ENCODE results near the gene SDK1. TPM values are rescaled to one million over a fixed set of nuclear protein-coding genes. Genes with fewer than 3 reads are reported as not detected.

The SDK1 gene
- total RNA-seq, 1 donor from 2014 or later, result 0.34 TPM

- no peak for DNase-seq
Measured at GRCh38 chr7:4188651-4189050, 887.6 kb downstream of the SDK1 start.

DNA sequence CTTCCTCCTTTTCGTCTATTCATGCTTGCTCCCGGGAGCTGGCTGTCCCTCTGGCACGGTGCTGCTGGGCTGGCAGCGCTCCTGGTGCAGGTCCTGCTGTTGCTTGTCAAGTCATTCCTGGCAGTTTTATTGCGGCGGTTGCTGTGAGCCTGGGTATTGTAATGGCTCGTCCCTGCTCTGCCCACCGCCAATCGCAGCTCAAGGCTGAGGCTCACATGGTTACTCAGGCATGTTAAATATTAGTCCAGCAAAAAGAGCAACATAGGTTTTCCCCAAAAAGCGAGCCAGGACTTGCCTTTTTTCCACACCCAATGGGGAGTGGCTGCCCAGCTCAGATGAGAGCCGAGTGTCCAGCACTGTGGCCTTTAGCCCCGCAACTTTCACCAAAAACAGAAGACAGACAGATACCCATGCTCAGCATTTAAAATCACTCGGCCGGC is 888.1 kb downstream of the SDK1 start:
- DNase-seq, result no peak

DNA sequence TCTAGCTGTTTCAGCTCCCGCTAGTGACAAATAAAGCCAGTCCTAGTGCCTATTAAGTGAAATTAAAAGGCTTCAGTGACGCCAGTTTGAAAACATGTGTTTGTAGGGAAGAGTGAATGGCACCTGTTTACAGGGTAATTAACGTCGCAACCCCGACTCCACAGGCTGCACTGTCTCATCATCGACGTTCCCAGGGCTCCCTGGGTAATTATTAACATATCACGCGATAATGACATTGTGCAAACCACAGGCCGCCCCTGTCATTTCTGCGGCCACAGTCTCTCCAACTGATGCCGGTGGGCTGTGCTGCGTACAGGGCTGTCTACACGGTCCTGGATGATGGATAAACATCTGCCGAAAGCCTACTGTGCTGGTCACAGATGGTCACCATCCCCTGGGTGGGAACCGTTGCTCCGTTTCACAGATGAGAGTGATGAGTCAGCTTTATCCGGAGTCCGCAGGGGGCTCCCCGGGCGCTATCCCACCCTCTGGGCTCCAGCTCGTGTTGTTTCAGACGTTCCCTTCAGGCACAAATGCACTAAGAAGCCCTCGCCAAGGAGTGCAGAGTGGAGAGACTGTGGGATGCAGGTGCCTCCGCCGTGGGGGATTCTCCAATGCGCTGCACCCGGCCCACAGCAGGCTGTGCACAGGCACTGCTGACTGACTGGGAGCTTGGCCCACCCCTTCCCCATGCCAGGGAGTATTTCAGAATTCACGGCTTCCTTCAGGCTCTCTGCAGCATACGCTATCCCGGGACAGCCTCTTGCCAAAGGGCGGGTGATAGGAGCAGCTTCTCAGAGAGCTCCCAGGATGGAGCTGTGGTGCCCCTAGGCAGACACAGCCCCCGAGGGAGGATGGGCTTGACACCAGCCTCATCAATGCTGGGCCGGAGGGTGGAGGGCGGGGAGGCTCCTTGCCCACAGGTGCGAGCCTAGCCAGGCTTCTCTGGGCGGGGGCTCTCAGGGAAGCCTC is 889.2 kb downstream of the SDK1 start:
- DNase-seq, result no peak

DNA sequence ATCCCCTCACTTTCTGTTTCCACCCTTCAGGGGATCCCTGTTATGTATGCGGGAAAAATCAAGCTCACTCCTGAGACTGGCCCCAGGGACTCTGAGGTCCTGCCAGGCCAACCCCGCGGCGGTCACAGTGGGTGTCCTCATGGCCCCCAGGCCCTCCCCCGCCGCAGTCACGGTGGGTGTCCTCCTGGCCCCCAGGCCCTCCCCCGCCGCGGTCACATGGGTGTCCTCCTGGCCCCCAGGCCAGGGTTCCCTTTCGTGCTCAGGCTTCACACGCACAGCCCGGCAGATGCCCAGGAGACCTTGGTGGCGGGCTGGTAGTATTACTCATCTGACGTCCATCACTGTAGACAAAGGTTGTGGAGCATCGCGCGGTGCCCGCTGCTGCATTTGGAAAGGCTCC is 890.0 kb downstream of the SDK1 start:
- DNase-seq, result no peak

- DNase-seq, result no peak
Measured at GRCh38 chr7:4191525-4191924, 890.5 kb downstream of the SDK1 start.

DNA sequence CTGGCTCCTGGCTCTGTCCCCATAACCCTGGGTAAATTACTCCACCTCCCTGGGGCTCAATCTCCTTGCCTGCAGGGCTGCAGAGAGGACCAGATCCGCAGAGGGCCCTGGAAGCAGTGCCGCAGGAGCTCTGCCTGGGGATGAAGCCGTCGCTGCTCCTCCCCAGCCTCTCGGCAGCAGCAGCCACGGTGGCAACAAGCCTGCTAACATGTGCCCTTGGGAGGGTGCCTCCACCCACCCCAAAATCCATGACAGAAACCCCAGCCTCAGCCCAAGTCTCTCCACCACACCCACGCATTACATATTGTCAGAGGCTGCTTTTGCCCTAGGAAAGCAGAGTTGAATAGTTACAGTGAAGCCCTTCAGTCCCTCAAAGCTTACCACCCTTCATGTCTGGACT is 894.6 kb downstream of the SDK1 start:
- DNase-seq, result no peak

GRCh38 chr7:4196121-4196819 is 895.2 kb downstream of the SDK1 start:
- DNase-seq, result no peak

GRCh38 chr7:4198301-4198700 is 897.2 kb downstream of the SDK1 start:
- DNase-seq, result no peak

GRCh38 chr7:4200546-4201094 is 899.6 kb downstream of the SDK1 start:
- no peak for DNase-seq

DNA sequence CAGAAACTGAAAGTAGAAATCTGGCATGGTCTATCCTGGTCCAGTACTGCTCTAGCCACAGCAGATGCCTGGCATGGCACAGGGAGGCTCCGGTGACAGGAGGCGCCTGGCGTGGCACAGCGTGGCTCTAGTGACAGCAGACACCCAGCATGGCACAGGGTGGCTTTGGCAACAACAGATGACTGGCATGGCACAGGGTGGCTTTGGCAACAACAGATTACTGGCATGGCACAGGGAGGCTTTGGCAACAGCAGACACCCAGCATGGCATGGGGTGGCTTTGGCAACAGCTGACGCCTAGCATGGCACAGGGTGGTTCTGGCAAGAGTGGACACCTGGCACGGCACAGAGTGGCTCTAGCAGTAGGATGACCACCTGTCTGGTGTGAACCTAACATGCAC is 900.5 kb downstream of the SDK1 start:
- DNase-seq, result no peak

- DNase-seq, result no peak
Measured at GRCh38 chr7:4202154-4202736, 901.2 kb downstream of the SDK1 start.

DNA sequence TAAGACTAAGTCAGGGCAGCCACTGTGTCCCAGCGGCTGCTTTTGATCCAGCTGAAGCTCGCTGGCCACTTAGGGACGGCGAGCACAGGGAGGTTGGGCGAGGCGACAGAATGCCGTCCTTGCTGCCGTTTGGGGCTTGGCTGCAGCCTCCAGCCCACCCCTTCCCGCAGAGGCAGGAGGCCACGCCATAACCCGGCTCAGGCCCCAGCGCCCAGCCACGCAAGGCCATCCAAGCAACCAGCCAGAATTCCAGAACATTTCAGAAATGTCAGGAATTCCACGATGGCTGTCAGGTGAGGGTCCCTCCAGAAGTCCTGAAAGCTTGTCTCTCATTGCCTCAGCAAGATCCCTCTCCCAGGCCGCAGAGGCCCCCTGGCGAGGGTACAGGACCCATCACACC is 901.9 kb downstream of the SDK1 start:
- no peak for DNase-seq

GRCh38 chr7:4203626-4204512 is 902.8 kb downstream of the SDK1 start:
- DNase-seq, result no peak

DNA sequence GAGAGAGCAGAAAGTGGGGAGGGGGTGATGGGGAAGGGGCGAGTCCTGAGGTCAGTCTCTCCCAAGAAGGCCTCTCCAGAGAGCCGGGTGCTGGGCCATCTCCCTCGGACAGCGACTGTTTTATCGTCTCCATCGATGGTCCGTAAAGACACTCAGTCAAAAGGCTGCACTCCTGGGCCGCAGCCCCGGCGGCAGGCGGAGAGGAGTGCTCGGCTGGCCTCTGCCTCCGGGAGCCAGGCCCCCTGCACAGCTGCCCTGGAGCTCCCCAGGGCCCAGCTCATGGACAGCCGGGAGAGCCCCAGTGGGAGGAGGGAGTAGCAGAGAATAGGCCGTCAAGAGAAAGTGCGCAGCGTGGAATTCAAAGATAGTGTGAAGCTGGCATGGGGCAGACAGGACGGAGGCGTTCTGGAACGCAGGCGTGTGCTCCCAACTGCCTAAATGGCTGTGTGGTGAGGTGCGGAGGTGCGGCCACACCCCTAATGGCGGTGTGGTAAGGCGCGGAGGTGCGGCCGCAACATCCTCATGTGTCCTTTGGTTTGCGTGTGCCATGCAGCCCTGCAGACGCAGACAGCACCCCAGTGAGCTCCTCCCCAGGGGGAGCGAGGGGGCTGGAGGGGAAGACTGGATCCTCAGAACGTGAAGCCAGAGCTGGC is 903.6 kb downstream of the SDK1 start:
- DNase-seq, result no peak

GRCh38 chr7:4205828-4206227 is 904.8 kb downstream of the SDK1 start:
- DNase-seq, result no peak

DNA sequence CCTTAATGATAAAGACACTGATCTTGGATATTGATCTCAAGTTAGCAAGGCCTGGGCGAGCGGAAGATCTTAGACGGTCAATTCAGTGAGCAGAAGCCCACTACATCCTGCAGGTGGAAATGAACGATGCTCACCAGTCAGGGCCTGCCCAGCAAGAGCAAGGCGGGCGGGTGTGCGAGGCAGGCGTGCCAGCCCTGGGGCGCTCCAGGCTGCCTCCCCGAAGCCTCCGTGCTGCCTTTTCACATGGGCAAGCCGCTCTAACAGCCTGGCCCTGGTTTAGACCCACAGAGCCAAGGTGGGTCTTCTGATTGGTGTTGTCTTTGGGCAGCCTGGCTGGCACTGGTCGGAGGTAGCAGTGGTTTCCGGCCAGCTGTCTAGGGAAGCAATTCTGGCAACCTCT is 906.0 kb downstream of the SDK1 start:
- no peak for DNase-seq

- DNase-seq, result no peak
Measured at GRCh38 chr7:4208086-4208485, 907.0 kb downstream of the SDK1 start.

- no peak for DNase-seq
Measured at GRCh38 chr7:4208586-4208985, 907.5 kb downstream of the SDK1 start.

GRCh38 chr7:4209126-4209525 is 908.1 kb downstream of the SDK1 start:
- no peak for DNase-seq

DNA sequence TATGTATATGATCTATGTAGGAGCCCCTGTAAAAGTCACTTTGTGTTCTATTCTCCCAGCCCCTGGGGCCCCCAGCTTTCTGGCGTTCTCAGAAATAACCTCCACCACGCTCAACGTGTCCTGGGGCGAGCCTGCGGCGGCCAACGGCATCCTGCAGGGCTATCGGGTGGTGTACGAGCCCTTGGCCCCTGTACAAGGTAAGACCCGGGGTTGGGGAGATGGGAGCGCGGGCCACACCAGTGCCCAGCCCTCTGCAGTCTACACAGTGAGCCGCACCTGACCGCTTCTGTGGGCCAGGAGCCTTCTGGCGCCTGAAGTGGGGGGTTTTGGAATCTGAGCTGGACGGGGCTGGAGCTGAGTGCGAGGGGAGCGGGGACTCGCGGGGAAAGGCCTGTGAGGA is 908.9 kb downstream of the SDK1 start:
- DNase-seq, result no peak

DNA sequence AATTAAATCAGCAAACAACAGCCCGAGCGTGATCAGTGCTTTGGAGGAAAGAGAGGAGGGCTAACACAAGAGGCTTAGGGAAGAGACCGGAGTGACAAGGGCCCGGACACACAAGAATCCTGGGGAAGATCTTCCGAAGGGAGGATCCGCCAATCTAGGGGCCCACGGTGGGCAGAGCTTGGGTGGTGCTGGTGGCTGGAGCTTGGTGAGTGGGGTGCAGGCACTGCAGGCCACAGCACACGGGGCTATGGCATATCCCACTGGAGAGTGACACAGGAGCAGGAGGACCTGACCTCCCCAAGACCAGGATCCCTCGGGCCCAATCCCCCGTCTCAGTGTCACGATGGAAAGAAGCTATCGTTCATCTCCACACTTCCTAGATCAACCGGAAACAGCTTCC is 909.8 kb downstream of the SDK1 start:
- no peak for DNase-seq

DNA sequence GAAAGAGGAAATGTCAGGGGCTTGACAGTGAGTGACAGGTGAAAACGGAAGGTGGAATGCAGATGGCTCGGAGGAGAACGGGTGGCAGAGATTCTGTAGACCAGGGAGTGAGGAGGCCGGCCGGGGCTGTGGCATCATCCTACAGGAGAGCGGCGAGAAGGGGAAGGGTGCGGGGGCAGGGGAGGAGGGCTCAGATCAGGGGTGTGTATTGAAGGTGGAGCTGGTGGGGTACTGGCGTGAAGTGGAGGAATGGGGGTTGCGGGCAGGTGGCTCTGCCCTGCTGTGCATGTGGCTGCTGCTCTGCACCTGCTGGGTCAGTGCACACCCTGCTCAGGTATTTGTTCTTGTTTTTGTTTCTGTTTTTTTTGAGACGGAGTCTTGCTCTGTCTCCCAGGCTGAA is 910.2 kb downstream of the SDK1 start:
- no peak for DNase-seq

Data from dermis blood vessel endothelial cell (primary cell).